Measurements from ENCODE around the gene CELA3B. TPM values are rescaled to one million over a fixed set of nuclear protein-coding genes. Genes with fewer than 3 reads are reported as not detected.
"Not testable (repeated sequence)": the region's sequence is repeated elsewhere in the genome, so short reads cannot be mapped to it uniquely, and the experiment has no call there.

CELA3B gene
- total RNA-seq, 1 donor from 2014 or later = not detected

DNA sequence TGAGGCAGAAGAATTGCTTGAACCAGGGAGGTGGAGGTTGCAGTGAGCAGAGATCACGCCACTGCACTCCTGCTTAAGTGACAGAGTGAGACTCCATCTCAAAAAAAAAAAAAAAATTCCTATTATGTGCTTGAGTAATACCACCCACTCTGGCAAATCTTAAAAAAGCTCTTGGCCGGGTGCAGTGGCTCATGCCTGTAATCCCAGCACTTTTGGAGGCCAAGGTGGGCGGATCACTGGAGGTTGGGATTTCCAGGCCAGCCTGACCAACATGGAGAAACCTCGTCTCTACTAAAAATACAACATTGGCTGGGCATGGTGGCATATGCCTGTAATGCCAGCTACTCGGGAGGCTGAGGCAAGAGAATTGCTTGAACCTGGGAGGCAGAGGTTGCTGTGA lies 58.0 kb downstream of the CELA3B start:
- intact Hi-C loops (cut with DNase I) = loop anchor here (10.0 kb wide), 1 partner anchor 240 kb away; no protein-coding TSS in a partner anchor
- DNase-seq (ENCODE audit: low spot score) = not testable (repeated sequence)

DNA sequence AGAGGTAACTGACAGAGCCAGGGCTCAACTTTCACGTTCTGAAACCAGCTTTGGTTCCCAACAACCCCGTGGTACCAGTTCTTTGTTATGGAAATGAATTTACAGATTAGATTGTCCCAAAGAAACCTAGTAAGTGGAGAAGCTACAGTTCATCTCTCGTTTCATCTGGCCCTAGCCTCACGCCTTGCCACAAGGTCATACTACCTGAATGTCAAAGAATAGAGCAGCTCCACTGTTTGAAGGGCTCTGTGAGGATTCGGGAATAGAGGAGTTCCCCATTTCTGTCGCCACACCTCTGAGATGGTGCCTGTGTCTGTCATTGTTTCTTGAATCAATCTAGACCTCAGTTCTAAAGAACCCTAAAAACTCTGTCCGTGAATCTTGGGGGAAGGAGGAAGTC lies 60.7 kb downstream of the CELA3B start:
- intact Hi-C loops (cut with DNase I) = loop anchor here (10.0 kb wide), 1 partner anchor 237 kb away; no protein-coding TSS in a partner anchor
- DNase-seq (ENCODE audit: low spot score) = no peak

DNA sequence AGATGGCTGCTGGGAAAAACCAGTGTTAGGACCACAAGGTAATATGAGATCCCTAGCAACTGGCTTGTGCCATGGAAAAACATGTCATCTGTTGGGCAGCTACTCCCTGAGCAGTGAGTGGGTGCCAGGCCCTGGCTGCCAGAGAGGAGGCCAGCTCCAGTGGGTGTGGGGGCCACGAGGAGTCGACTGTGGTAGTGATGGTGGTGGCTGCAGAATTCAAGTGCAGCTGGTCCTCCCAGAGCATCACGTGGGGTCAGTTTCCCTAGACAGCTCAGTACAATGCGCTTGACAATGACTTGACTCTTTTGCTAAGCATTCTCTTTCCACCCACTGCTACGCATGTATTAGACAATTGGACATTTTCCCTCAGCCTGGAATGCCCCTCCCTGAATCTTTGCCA lies 61.2 kb downstream of the CELA3B start:
- DNase-seq (ENCODE audit: low spot score) = no peak

More for the DNA sequence above, 61.2 kb downstream of the CELA3B start:
- intact Hi-C loops (cut with DNase I) = loop anchor here (10.0 kb wide), 1 partner anchor 237 kb away; no protein-coding TSS in a partner anchor

Other genes with a start within 250 kb of the CELA3B start
- gene USP48, start 193.9 kb upstream of the CELA3B start, total RNA-seq = 41.3 TPM
- gene LDLRAD2, start 164.8 kb upstream of the CELA3B start, total RNA-seq = 0.05 TPM
- 506 TPM for gene HSPG2, start 39.7 kb upstream of the CELA3B start, total RNA-seq
- gene CELA3A, start 24.6 kb downstream of the CELA3B start, total RNA-seq = not detected
- gene CDC42, start 75.7 kb downstream of the CELA3B start, total RNA-seq = 164 TPM
- 0.38 TPM for gene WNT4, start 166.1 kb downstream of the CELA3B start, total RNA-seq